Measurements from ENCODE around the gene CYP4F11. TPM values are rescaled to one million over a fixed set of nuclear protein-coding genes. Genes with fewer than 3 reads are reported as not detected.
A peak's percentile ranks its signal among the peaks of the same experiment; 100 is the strongest.

The CYP4F11 gene
- total and polyA plus RNA-seq, 2 of the 13 experiments (the other 11 are each of a cell fraction or from before 2014, with no cell fraction given), result 7.8 to 8.4 TPM

GRCh38 chr19:15944401-15944800, 10.1 kb upstream of the CYP4F11 start:
- ATAC-seq (no peak), DNase-seq (ENCODE audit: low spot score) (no peak), FAIRE-seq (no peak)
- no peak overlapping the region for H3K27ac ChIP-seq (ENCODE audit: extremely low read length, insufficient read depth, low read length)
- ChIA-PET CTCF (ENCODE audit: low intra/inter-chr PET ratio, low total read pairs) (no interaction called here), POLR2A (no interaction called here)
- intact Hi-C loops (cut with micrococcal nuclease; ENCODE audit: unreplicated experiment) (no loop called here), in situ Hi-C loops (cut with HindIII; ENCODE audit: extremely low pct_ligation_motif_present, low pct_unique_long_range_greater_than_20kb) (no loop called here)
- H3K4me1 ChIP-seq (ENCODE audit: insufficient read depth, low read length), result no peaks in the 10 kb centered on the region
- WGBS (ENCODE audit: low lambda C conversion rate), result 2% methylated on average over 4 of the region's 4 CpGs
- H3K79me2 ChIP-seq (ENCODE audit: insufficient read depth, low read length), result no peaks in the 10 kb centered on the region
- H3K9ac ChIP-seq (ENCODE audit: insufficient read depth, low read depth, low read length), result no peak overlapping the region
- H2AFZ ChIP-seq (ENCODE audit: low read length), result no peak overlapping the region
- H3K4me3 ChIP-seq (replicated peaks in 1 of 3; ENCODE audit: insufficient read depth in 1 of 3, low read depth in 2 of 3, low read length in 3 of 3), result no peak overlapping the region
- peaks cover 15% of the 10 kb centered on the region; the same call in 1 of the 2 replicates for H3K9me3 ChIP-seq (ENCODE audit: low read length)
- BruUV-seq (replicated peaks), result no TSS peak
- H3K4me2 ChIP-seq (ENCODE audit: low read depth, low read length), result no peak overlapping the region
- no peaks in the 10 kb centered on the region for H3K36me3 ChIP-seq (replicated peaks in 1 of 2; ENCODE audit: control insufficient read depth in 1 of 2, insufficient read depth in 2 of 2, low read length in 2 of 2)
- peak; percentile 99 for TF ChIP-seq ZNF850 (CRISPR knock-in tag; conservative IDR thresholded peaks at IDR 0.05)
- no peak for TF ChIP-seq FOXK2 (IDR thresholded peaks at IDR 0.05)
- no peak for TF ChIP-seq ZFP1 (CRISPR knock-in tag; IDR thresholded peaks at IDR 0.05)
- H3K27me3 ChIP-seq (ENCODE audit: control insufficient read depth in 1 of 2, insufficient read depth in 2 of 2, low read length in 2 of 2), result no peaks in the 10 kb centered on the region
- H4K20me1 ChIP-seq (ENCODE audit: insufficient read depth, low read length), result no peaks in the 10 kb centered on the region

- WGBS (ENCODE audit: low lambda C conversion rate), result 0% methylated on average over 2 of the region's 2 CpGs
- BruUV-seq (replicated peaks), result no TSS peak
- ATAC-seq, result no peak
- ChIA-PET CTCF (ENCODE audit: low intra/inter-chr PET ratio, low total read pairs) (no interaction called here), POLR2A (no interaction called here)
- H3K36me3 ChIP-seq (replicated peaks in 1 of 2; ENCODE audit: control insufficient read depth in 1 of 2, insufficient read depth in 2 of 2, low read length in 2 of 2), result no peaks in the 10 kb centered on the region
- no peak for DNase-seq (ENCODE audit: low spot score)
- H3K79me2 ChIP-seq (ENCODE audit: insufficient read depth, low read length), result no peaks in the 10 kb centered on the region
- intact Hi-C loops (cut with micrococcal nuclease; ENCODE audit: unreplicated experiment) (no loop called here), in situ Hi-C loops (cut with HindIII; ENCODE audit: extremely low pct_ligation_motif_present, low pct_unique_long_range_greater_than_20kb) (no loop called here)
- H3K4me2 ChIP-seq (ENCODE audit: low read depth, low read length), result no peak overlapping the region
- no peak for FAIRE-seq
- H3K27me3 ChIP-seq (ENCODE audit: control insufficient read depth in 1 of 2, insufficient read depth in 2 of 2, low read length in 2 of 2), result no peaks in the 10 kb centered on the region
- H3K4me3 ChIP-seq (replicated peaks in 1 of 3; ENCODE audit: insufficient read depth in 1 of 3, low read depth in 2 of 3, low read length in 3 of 3), result no peak overlapping the region
- no peaks in the 10 kb centered on the region for H3K9me3 ChIP-seq (ENCODE audit: low read length)
- no peak overlapping the region for H3K27ac ChIP-seq (ENCODE audit: extremely low read length, insufficient read depth, low read length)
- peaks cover 12% of the 10 kb centered on the region for H3K4me1 ChIP-seq (ENCODE audit: insufficient read depth, low read length)
- H2AFZ ChIP-seq (ENCODE audit: low read length), result no peak overlapping the region
- H3K9ac ChIP-seq (ENCODE audit: insufficient read depth, low read depth, low read length), result no peak overlapping the region
- H4K20me1 ChIP-seq (ENCODE audit: insufficient read depth, low read length), result no peaks in the 10 kb centered on the region
- TF ChIP-seq ZNF678 (CRISPR knock-in tag; IDR thresholded peaks at IDR 0.05) (no peak), PBX2 (CRISPR knock-in tag; IDR thresholded peaks at IDR 0.05) (no peak), ATRX (CRISPR knock-in tag; IDR thresholded peaks at IDR 0.05; ENCODE audit: borderline replicate concordance) (no peak), DPF2 (CRISPR knock-in tag; IDR thresholded peaks at IDR 0.05; ENCODE audit: borderline replicate concordance, low read depth) (no peak), JARID2 (CRISPR knock-in tag; IDR thresholded peaks at IDR 0.05; ENCODE audit: insufficient replicate concordance) (no peak), ZHX1 (CRISPR knock-in tag; IDR thresholded peaks at IDR 0.05; ENCODE audit: low read depth) (no peak), TCF7 (IDR thresholded peaks at IDR 0.05; ENCODE audit: low read depth) (no peak), KMT2B (CRISPR knock-in tag; IDR thresholded peaks at IDR 0.05) (no peak), ZBTB1 (CRISPR knock-in tag; IDR thresholded peaks at IDR 0.05; ENCODE audit: borderline replicate concordance) (no peak), ZNF563 (CRISPR knock-in tag; IDR thresholded peaks at IDR 0.05) (no peak), ATM (IDR thresholded peaks at IDR 0.05; ENCODE audit: borderline replicate concordance) (no peak), SP140L (CRISPR knock-in tag; IDR thresholded peaks at IDR 0.05; ENCODE audit: borderline replicate concordance) (no peak)
Observed at GRCh38 chr19:15937771-15938170, 3.4 kb upstream of the CYP4F11 start.

All from HepG2 (cell line).